BJ (cell line): Measurements from ENCODE around the gene EPB41L4A. TPM values are rescaled to one million over a fixed set of nuclear protein-coding genes. Genes with fewer than 3 reads are reported as not detected.
"Not testable (repeated sequence)": the region's sequence is repeated elsewhere in the genome, so short reads cannot be mapped to it uniquely, and the experiment has no call there.

Source experiments
- CTCF ChIA-PET: fragments of 350-600 bp; formaldehyde crosslinking; extraction: SDS; loops from one replicate; lab custom pipeline; 2021; ENCODE audit warnings: antibody characterized with exemption, inconsistent platforms; lab: Yijun Ruan, JAX
- POLR2A ChIA-PET: fragments of 300-600 bp; sonication (Branson Sonifier 250); formaldehyde crosslinking; extraction: SDS; loops from one replicate; lab custom pipeline; 2021; ENCODE audit warnings: antibody characterized with exemption; lab: Charles Lee
- DNase-seq: peaks from one replicate; pipeline ENCODE4 v3.0.0-alpha.2; 2011; ENCODE audit warnings: low read depth
- H3K27me3 ChIP-seq: 2 replicates; pipeline ENCODE4 v1.6.0; 2011; ENCODE audit warnings: low read length; ENCODE audit not compliant: control insufficient read depth, insufficient read depth
- H3K36me3 ChIP-seq: 2 replicates; pipeline ENCODE4 v1.5.1; 2011; ENCODE audit warnings: low read length; ENCODE audit not compliant: control insufficient read depth, insufficient read depth
- H3K4me3 ChIP-seq: 2 replicates; pipeline ENCODE4 v1.5.1; 2011; ENCODE audit warnings: low read depth, mild to moderate bottlenecking, control low read depth, low read length
- polyA plus RNA-seq: library from polyadenylated mRNA; depleted of rRNA; stranded (reverse); fragments of >200 nt; gene quantifications from 2 replicates; pipeline ENCODE4 v1.2.3, GENCODE V29; 2011
- TF ChIP-seq, protein P1 (sequence below): IDR thresholded peaks from 2 replicates; pipeline ENCODE4 v1.5.1; 2011; ENCODE audit warnings: low read depth, mild to moderate bottlenecking, control low read depth, inconsistent platforms, low read length, moderate library complexity; ENCODE audit not compliant: insufficient read depth

EPB41L4A gene
- polyA plus RNA-seq, 1 experiment, result 0.04 TPM

DNA sequence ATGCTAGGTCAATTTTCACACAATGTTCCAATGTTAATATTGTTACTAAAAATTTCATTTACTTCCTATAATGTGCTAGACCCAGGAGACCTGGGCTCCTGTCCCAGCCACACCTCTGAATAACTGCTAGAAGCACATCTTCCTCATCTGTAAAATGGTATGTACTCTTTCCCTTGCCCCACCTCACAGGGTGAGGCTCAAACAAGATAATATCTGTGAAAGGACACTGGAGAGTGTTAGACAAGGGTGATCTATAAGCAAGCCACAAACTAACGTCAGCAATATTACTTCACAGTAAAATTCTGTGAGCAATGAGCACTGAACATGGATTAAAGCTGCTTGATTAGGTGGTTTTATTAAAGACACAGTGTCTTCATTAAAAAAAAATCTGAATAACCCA, 186.4 kb downstream of the EPB41L4A start:
- Histone ChIP-seq H3K27me3 (no peaks in the 10 kb centered on the region), H3K4me3 (no peak overlapping the region), H3K36me3 (no peaks in the 10 kb centered on the region)
- DNase-seq, result no peak
- CTCF ChIA-PET, result no interaction called here
- TF ChIP-seq, protein P1, sequence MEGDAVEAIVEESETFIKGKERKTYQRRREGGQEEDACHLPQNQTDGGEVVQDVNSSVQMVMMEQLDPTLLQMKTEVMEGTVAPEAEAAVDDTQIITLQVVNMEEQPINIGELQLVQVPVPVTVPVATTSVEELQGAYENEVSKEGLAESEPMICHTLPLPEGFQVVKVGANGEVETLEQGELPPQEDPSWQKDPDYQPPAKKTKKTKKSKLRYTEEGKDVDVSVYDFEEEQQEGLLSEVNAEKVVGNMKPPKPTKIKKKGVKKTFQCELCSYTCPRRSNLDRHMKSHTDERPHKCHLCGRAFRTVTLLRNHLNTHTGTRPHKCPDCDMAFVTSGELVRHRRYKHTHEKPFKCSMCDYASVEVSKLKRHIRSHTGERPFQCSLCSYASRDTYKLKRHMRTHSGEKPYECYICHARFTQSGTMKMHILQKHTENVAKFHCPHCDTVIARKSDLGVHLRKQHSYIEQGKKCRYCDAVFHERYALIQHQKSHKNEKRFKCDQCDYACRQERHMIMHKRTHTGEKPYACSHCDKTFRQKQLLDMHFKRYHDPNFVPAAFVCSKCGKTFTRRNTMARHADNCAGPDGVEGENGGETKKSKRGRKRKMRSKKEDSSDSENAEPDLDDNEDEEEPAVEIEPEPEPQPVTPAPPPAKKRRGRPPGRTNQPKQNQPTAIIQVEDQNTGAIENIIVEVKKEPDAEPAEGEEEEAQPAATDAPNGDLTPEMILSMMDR, result no peak
- POLR2A ChIA-PET, result no interaction called here

- TF ChIP-seq, protein P1, result no peak
- CTCF ChIA-PET, result no interaction called here
- H3K27me3 ChIP-seq, result no peaks in the 10 kb centered on the region
Measured at GRCh38 chr5:112230606-112231005, 188.5 kb downstream of the EPB41L4A start.

GRCh38 chr5:112228667-112229066, 190.4 kb downstream of the EPB41L4A start:
- CTCF ChIA-PET, result interaction anchor here (0.9 to 1.0 kb wide), 2 partner anchors 34 to 529 kb away, joined by 3 read pairs; no protein-coding TSS in a partner anchor

More at GRCh38 chr5:112230606-112231005, 188.5 kb downstream of the EPB41L4A start:
- Histone ChIP-seq H3K4me3 (no peak overlapping the region), H3K36me3 (no peaks in the 10 kb centered on the region)
- POLR2A ChIA-PET, result no interaction called here
- DNase-seq, result no peak

GRCh38 chr5:112227911-112228631, 191.0 kb downstream of the EPB41L4A start:
- DNase-seq, result no peak
- no peaks in the 10 kb centered on the region for H3K36me3 ChIP-seq
- no peak overlapping the region for H3K4me3 ChIP-seq
- ChIA-PET POLR2A (interaction anchor here (0.6 kb wide), 1 partner anchor 320 kb away, joined by 3 read pairs; no protein-coding TSS in a partner anchor), CTCF (interaction anchor here (0.9 to 1.0 kb wide), 2 partner anchors 33 to 530 kb away, joined by 3 read pairs; no protein-coding TSS in a partner anchor)
- TF ChIP-seq, protein P1, result no peak
- H3K27me3 ChIP-seq, result no peaks in the 10 kb centered on the region

More at GRCh38 chr5:112228667-112229066, 190.4 kb downstream of the EPB41L4A start:
- no peak for DNase-seq
- POLR2A ChIA-PET, result interaction anchor here (0.6 kb wide), 1 partner anchor 320 kb away, joined by 3 read pairs; no protein-coding TSS in a partner anchor
- TF ChIP-seq, protein P1, result no peak
- Histone ChIP-seq H3K27me3 (no peaks in the 10 kb centered on the region), H3K36me3 (no peaks in the 10 kb centered on the region), H3K4me3 (no peak overlapping the region)

DNA sequence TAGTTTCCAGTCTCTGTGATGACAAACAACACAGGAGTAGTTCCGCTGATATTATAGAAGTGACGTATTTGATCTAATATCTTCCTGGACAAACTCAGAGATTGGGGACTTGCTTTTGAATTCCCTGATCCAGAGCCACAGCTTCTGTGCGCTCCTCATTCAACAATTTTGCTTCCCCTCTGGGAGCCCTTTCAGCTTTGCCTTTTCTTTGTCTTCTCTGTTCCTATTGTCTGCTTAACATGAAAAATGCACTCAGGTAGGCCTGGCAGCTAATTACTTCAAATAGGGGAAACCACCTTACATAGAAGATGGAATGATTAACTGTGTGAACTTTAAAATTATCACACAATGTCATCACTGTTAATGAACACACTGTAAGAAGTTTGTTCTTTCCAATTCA, 192.9 kb downstream of the EPB41L4A start:
- no peaks in the 10 kb centered on the region for H3K36me3 ChIP-seq
- DNase-seq, result no peak
- ChIA-PET POLR2A (no interaction called here), CTCF (no interaction called here)
- TF ChIP-seq, protein P1, result no peak
- no peak overlapping the region for H3K4me3 ChIP-seq
- H3K27me3 ChIP-seq, result no peaks in the 10 kb centered on the region

- H3K27me3 ChIP-seq, CTCF ChIA-PET, DNase-seq, H3K36me3 ChIP-seq, H3K4me3 ChIP-seq, POLR2A ChIA-PET: not testable (repeated sequence)
Measured at GRCh38 chr5:112222997-112223396, 196.1 kb downstream of the EPB41L4A start.
